Measurements from ENCODE around the gene NCKIPSD.

DNA sequence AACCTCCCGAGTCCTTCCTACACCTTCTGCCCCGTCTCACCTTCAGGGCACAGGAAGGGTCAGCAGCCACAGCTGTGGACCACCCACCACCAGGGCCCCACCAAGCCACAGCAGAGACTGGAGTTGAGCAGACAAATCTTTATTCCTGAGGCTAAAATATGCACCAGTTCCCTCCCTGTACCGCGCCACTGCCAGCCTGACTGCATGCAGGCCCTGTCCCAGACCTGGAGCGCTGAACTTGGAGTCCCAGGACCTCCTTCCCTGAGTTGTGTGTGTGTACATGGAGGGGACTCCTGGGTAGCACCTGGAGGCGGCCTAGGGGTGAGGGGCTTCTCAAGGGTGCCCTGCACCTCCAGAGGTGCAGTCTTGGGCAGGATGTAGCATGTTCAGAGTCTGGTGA lies 60.1 kb downstream of the NCKIPSD start:
- TF ChIP-seq POLR2A (IDR thresholded peaks at IDR 0.05; ENCODE audit: low read length) (no peak), GATA1 (IDR thresholded peaks at IDR 0.05; ENCODE audit: low read depth, low read length) (no peak)

All from erythroblast (primary cell).